Suprapubic skin (tissue), 3 donors: Measurements from ENCODE around the gene PDE7B.

Experiments
- EP300 ChIP-seq: sonication (generic); formaldehyde crosslinking; IDR thresholded peaks from one replicate; pipeline ENCODE4 v1.6.1; 2017; ENCODE audit warnings: antibody characterized with exemption
- POLR2A ChIP-seq, 2 donors: fragments of 450-650 bp; IDR thresholded peaks; one replicate each; pipeline ENCODE4 v1.6.1; 2017; ENCODE audit warnings: antibody characterized with exemption in 2 of 2, mild to moderate bottlenecking in 2 of 2, moderate library complexity in 2 of 2
- TF ChIP-seq, protein P1 (sequence below), 2 donors: fragments of 200-600 bp in 1 of 2; fragments of 450-650 bp in 1 of 2; sonication (generic) in 1 of 2; IDR thresholded peaks; one replicate each; pipeline ENCODE4 v1.5.1; 2016 to 2019; ENCODE audit warnings: antibody characterized with exemption in 2 of 2, mild to moderate bottlenecking in 1 of 2, moderate library complexity in 1 of 2

GRCh38 chr6:136088693-136089092 lies 237.2 kb downstream of the PDE7B start:
- TF ChIP-seq POLR2A (IDR thresholded peaks at IDR 0.05) (no peak), EP300 (no peak)
- TF ChIP-seq, protein P1, sequence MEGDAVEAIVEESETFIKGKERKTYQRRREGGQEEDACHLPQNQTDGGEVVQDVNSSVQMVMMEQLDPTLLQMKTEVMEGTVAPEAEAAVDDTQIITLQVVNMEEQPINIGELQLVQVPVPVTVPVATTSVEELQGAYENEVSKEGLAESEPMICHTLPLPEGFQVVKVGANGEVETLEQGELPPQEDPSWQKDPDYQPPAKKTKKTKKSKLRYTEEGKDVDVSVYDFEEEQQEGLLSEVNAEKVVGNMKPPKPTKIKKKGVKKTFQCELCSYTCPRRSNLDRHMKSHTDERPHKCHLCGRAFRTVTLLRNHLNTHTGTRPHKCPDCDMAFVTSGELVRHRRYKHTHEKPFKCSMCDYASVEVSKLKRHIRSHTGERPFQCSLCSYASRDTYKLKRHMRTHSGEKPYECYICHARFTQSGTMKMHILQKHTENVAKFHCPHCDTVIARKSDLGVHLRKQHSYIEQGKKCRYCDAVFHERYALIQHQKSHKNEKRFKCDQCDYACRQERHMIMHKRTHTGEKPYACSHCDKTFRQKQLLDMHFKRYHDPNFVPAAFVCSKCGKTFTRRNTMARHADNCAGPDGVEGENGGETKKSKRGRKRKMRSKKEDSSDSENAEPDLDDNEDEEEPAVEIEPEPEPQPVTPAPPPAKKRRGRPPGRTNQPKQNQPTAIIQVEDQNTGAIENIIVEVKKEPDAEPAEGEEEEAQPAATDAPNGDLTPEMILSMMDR (IDR thresholded peaks at IDR 0.05), result no peak
